Endothelial cell of umbilical vein (primary cell): ENCODE data around the gene ETV4.

ENCODE experiments used
- CTCF ChIP-seq, 2 donors: IDR thresholded peaks; 1 replicate in 1 of 2; 2 replicates in 1 of 2; pipeline ENCODE4 v1.5.1; 2011; ENCODE audit warnings: low read length in 2 of 2, mild to moderate bottlenecking in 2 of 2, moderate library complexity in 2 of 2, control low read depth in 1 of 2, inconsistent platforms in 1 of 2, low read depth in 1 of 2; ENCODE audit not compliant: insufficient read depth in 1 of 2; ENCODE audit errors: extremely low read depth in 1 of 2
- MAX ChIP-seq: IDR thresholded peaks from 2 replicates; pipeline ENCODE4 v1.6.1; 2011; ENCODE audit not compliant: insufficient read depth, insufficient read length
- MYC ChIP-seq: IDR thresholded peaks from one replicate; pipeline ENCODE4 v1.6.1; 2011; ENCODE audit warnings: mild to moderate bottlenecking, low read depth, low read length
- POLR2A ChIP-seq: IDR thresholded peaks from 2 replicates; pipeline ENCODE4 v1.6.1; 2012; ENCODE audit warnings: low read depth, mild to moderate bottlenecking, control low read depth, low read length
- POLR2AphosphoS5 ChIP-seq: IDR thresholded peaks from 2 replicates; pipeline ENCODE4 v1.6.1; 2012; ENCODE audit warnings: low read depth, mild to moderate bottlenecking, control low read depth, low read length, moderate library complexity; ENCODE audit not compliant: insufficient read depth

- TF ChIP-seq MYC (no peak), POLR2A (no peak), CTCF (IDR thresholded peaks at IDR 0.05; ENCODE audit: extremely low read depth in 1 of 2, insufficient read depth in 1 of 2, low read depth in 1 of 2, low read length in 2 of 2) (no peak), POLR2AphosphoS5 (no peak), MAX (no peak)
Observed at GRCh38 chr17:43536236-43536992, 9.7 kb downstream of the ETV4 start.
